Neutrophil (primary cell): ENCODE data around the gene KDM2B.

Source experiments
- H3K27ac ChIP-seq: fragments of 200-600 bp; sonication (generic); 2 replicates; pipeline ENCODE4 v1.5.1; 2016; ENCODE audit warnings: mild to moderate bottlenecking, moderate library complexity
- H3K27me3 ChIP-seq: fragments of 200-600 bp; sonication (generic); 2 replicates; pipeline ENCODE4 v1.6.0; 2016; ENCODE audit warnings: mild to moderate bottlenecking
- H3K36me3 ChIP-seq: fragments of 200-600 bp; sonication (generic); 2 replicates; pipeline ENCODE4 v1.5.1; 2017
- H3K4me1 ChIP-seq, 2 experiments: fragments of 200-600 bp in 1 of 2; sonication (generic) in 1 of 2; 1 replicate in 1 of 2; 2 replicates in 1 of 2; pipeline versions ENCODE4 v1.5.1 to v1.6.1; 2013 to 2016; ENCODE audit warnings: low read depth in 1 of 2, low read length in 1 of 2, mild to moderate bottlenecking in 1 of 2, moderate library complexity in 1 of 2; ENCODE audit not compliant: control insufficient read depth in 1 of 2, insufficient read depth in 1 of 2
- H3K4me3 ChIP-seq, 2 experiments: fragments of 200-600 bp in 1 of 2; sonication (generic) in 1 of 2; 1 replicate in 1 of 2; 2 replicates in 1 of 2; pipeline ENCODE4 v1.5.1; 2013 to 2016; ENCODE audit warnings: low read depth in 1 of 2, low read length in 1 of 2, mild to moderate bottlenecking in 1 of 2, moderate library complexity in 1 of 2
- H3K9me3 ChIP-seq: fragments of 200-600 bp; sonication (generic); 2 replicates; pipeline ENCODE4 v1.5.1; 2016
- TF ChIP-seq, protein P1 (sequence below): fragments of 200-600 bp; sonication (generic); IDR thresholded peaks from 2 replicates; pipeline ENCODE4 v1.5.1; 2016; ENCODE audit warnings: antibody characterized with exemption

The KDM2B gene

DNA sequence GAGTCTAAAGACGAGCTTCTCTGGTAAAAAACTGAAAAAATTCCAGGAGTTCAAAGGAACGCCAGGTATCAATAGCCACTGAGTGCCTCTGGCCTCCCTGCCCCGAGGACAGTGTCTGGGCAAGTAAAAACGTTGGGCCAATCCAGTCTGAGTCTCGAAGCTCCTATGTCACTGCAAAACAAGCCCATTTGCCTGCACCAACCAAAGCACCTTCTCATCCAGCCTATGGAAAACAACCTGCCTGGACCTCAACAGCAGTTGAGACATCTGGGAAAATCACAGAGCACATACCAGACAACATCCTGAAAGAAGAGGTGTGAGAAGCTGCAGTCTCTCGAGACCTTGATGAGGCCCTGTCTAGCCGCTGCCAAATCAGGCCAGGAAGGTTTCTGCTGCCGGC, 124.3 kb downstream of the KDM2B start:
- no peak overlapping the region for H3K27ac ChIP-seq
- no peaks in the 10 kb centered on the region for H3K27me3 ChIP-seq
- no peaks in the 10 kb centered on the region for H3K36me3 ChIP-seq
- H3K9me3 ChIP-seq, result no peaks in the 10 kb centered on the region
- peaks cover 2 to 10% of the 10 kb centered on the region in 2 experiments for H3K4me1 ChIP-seq
- H3K4me3 ChIP-seq, result no peak overlapping the region
- TF ChIP-seq, protein P1, sequence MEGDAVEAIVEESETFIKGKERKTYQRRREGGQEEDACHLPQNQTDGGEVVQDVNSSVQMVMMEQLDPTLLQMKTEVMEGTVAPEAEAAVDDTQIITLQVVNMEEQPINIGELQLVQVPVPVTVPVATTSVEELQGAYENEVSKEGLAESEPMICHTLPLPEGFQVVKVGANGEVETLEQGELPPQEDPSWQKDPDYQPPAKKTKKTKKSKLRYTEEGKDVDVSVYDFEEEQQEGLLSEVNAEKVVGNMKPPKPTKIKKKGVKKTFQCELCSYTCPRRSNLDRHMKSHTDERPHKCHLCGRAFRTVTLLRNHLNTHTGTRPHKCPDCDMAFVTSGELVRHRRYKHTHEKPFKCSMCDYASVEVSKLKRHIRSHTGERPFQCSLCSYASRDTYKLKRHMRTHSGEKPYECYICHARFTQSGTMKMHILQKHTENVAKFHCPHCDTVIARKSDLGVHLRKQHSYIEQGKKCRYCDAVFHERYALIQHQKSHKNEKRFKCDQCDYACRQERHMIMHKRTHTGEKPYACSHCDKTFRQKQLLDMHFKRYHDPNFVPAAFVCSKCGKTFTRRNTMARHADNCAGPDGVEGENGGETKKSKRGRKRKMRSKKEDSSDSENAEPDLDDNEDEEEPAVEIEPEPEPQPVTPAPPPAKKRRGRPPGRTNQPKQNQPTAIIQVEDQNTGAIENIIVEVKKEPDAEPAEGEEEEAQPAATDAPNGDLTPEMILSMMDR, result no peak

DNA sequence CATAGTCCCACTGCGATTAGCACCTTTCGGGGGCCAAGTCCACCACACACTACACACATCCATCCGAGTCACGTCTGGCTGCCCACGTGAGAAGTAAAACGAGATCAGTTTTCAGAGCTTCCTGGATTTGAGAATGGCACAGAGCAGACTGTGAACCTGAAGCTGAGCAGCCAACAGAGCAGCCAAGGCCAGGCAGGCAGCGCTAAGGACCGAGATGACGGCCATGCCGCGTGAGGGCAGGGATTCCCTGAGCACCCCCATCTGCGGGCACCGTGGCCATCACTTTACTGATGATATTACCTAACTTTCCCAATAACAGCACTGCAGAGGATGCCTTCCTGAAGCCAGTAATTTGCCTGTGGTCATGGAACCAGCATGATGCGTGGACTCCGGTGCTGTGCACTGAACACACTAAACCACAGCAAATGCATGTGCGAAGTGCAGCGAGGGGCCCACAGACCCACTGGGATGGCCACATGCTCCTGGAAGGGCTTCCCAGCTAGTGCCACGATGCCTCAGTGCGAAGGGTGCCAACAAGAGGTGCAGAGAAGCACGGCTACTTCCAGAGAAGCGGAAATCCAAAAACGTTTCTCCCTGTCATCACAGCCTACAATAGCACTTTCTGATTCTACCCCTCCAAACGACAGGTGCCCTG, 124.9 kb downstream of the KDM2B start:
- H3K27ac ChIP-seq, result no peak overlapping the region
- TF ChIP-seq, protein P1, result no peak

DNA sequence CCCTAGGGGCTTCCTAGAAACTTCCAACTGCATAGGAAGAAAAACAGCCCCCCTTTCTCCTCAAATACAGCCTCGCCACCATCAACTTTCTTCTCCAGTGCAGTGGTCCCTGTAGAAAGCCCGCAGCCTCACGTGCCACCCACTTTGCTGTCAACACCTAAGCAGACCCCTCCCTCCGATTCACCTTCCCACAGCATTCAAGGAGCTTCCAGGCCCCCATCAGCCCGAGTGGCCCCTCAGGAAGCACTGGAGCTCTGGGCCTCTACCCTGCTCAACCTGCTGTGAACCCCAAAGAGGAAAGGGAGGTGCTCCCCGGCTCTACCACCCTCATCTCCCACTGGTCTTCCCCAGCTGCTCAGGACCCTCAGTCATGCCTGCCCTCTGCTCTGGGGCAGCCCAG, 125.9 kb downstream of the KDM2B start:
- TF ChIP-seq, protein P1, result no peak
- no peaks in the 10 kb centered on the region for H3K27me3 ChIP-seq
- H3K36me3 ChIP-seq, result no peaks in the 10 kb centered on the region
- no peaks in the 10 kb centered on the region for H3K9me3 ChIP-seq
- H3K27ac ChIP-seq, result no peak overlapping the region
- no peak overlapping the region for H3K4me3 ChIP-seq
- peaks cover 15 to 23% of the 10 kb centered on the region in 2 experiments for H3K4me1 ChIP-seq

More for the DNA sequence above, 124.9 kb downstream of the KDM2B start:
- no peaks in the 10 kb centered on the region for H3K36me3 ChIP-seq
- H3K4me3 ChIP-seq, result no peak overlapping the region
- H3K27me3 ChIP-seq, result no peaks in the 10 kb centered on the region
- no peaks in the 10 kb centered on the region for H3K9me3 ChIP-seq
- peaks cover 5 to 17% of the 10 kb centered on the region in 2 experiments for H3K4me1 ChIP-seq

DNA sequence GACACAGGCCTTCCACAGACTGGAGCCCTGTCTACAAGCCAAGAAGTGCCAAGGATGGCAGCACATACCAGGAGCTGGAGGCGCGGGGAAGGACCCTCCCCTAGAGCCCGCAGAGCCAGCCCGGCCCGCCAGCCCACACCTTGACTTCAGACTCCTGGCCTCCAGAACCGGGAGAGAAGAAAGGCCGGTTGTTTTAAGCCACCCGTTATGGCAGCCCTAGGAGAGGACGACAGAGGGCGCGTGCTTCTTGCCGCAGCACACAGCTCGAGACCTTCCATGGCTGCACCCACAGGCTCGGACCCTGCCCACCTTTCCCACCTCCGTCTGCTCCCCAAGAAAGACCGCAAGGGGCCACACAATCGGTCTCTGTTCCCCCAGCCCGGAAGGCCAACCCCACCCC, 127.2 kb downstream of the KDM2B start:
- Histone ChIP-seq H3K36me3 (no peaks in the 10 kb centered on the region), H3K4me1 (peaks cover 15 to 23% of the 10 kb centered on the region in 2 experiments), H3K27me3 (no peaks in the 10 kb centered on the region), H3K9me3 (no peaks in the 10 kb centered on the region), H3K4me3 (no peak overlapping the region), H3K27ac (no peak overlapping the region)
- TF ChIP-seq, protein P1, result no peak

DNA sequence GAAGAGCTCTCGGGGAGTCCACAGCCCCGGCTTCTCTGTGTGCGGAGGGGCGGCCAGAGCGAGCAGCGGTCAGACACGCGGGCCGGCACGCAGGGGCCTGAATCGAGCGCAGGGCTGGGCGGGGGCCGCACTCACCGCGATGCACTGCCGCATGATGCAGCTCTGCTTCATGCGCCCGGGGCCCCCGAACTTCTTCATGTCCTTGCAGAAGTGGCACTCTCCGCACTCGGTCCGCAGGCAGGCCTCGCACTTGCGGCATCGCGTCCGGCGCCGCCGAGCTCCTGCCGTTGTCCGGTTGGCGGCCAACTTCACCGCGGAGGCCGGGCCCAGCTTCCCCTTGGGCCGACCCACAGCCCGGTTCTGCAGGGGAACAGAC, 127.8 kb downstream of the KDM2B start:
- H3K36me3 ChIP-seq, result no peaks in the 10 kb centered on the region
- H3K4me1 ChIP-seq, result peaks cover 15 to 23% of the 10 kb centered on the region in 2 experiments
- H3K27me3 ChIP-seq, result no peaks in the 10 kb centered on the region
- no peak overlapping the region for H3K27ac ChIP-seq
- H3K4me3 ChIP-seq, result no peak overlapping the region
- H3K9me3 ChIP-seq, result no peaks in the 10 kb centered on the region
- TF ChIP-seq, protein P1, result no peak
